ENCODE results near the gene RAP2A. TPM values are rescaled to one million over a fixed set of nuclear protein-coding genes. Genes with fewer than 3 reads are reported as not detected.

RAP2A gene
- total RNA-seq, 2 donors from 2014 or later = 31.0 to 39.4 TPM

DNA sequence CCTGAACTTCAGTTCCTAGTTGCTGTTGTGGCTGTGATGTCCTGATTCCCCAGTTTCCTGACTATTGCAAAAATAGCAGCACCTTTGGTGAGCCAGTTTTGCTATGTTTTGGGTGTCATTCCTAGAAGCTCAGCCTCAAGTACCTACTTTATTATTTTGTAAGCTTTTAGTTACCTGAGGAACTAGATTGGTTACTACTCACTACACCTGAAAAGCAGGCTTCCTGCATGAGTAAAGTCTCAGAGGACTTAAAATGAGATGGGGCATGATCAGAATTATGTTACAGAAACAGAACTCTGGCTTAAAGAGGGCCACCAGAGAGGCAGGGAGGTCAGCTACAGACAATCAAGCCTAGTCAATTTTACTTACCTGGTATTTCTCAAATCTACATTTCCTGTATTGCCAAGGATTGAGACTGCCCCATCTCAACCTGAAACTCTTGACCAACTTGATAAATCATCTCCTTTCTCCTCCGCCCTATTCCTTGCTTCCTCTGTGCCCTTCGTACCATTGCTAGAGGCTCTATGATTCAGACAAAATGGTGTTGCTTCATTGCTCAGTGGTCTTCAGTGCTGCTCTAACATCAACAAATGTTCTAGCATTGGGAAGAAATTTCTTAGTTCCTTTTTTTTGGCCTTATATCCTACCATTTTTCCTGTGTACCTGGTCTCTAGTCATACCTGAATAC is 58.9 kb downstream of the RAP2A start:
- Histone ChIP-seq H3K4me1 (ENCODE audit: control insufficient read depth in 1 of 2, low read depth in 2 of 2) (no peaks in the 10 kb centered on the region), H3K4me3 (no peak overlapping the region), H3K27me3 (replicated peaks; ENCODE audit: insufficient read depth) (no peaks in the 10 kb centered on the region), H3K9me3 (no peaks in the 10 kb centered on the region), H3K27ac (no peak overlapping the region), H3K36me3 (no peaks in the 10 kb centered on the region)
- DNase-seq (ENCODE audit: low spot score) = no peak
- ATAC-seq (ENCODE audit: insufficient number of reproducible peaks, low FRiP score, low read depth) = no peak
- no peak for TF ChIP-seq CTCF (IDR thresholded peaks at IDR 0.05)

- Histone ChIP-seq H3K4me3 (no peak overlapping the region), H3K4me1 (ENCODE audit: control insufficient read depth in 1 of 2, low read depth in 2 of 2) (no peaks in the 10 kb centered on the region), H3K27me3 (replicated peaks; ENCODE audit: insufficient read depth) (no peaks in the 10 kb centered on the region), H3K27ac (no peak overlapping the region), H3K9me3 (no peaks in the 10 kb centered on the region), H3K36me3 (no peaks in the 10 kb centered on the region)
- no peak for TF ChIP-seq CTCF (IDR thresholded peaks at IDR 0.05)
- ATAC-seq (ENCODE audit: insufficient number of reproducible peaks, low FRiP score, low read depth) (no peak), DNase-seq (ENCODE audit: low spot score) (no peak)
Observed at GRCh38 chr13:97493456-97493855, 59.5 kb downstream of the RAP2A start.

DNA sequence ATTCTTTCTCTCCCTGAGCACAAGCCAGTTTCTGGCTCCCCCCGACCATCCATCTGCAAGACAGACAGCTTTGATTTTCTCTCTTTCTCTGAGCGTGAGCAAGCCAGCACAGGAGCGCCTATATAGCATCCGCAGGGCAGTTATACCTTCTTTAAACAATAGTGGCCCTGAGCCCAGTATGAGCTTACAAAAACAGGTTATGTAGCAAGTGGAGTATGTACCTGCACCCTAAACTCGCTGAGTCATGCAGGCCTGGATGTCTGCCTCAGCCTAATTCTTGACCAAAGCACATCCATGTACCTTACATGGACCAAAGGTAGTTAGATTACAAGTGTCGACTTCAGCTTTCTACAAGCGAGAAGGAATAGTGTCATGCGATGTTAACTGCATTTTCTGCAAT is 61.7 kb downstream of the RAP2A start:
- DNase-seq (ENCODE audit: low spot score) (no peak), ATAC-seq (ENCODE audit: insufficient number of reproducible peaks, low FRiP score, low read depth) (no peak)
- H3K27me3 ChIP-seq (replicated peaks; ENCODE audit: insufficient read depth) = no peaks in the 10 kb centered on the region
- no peaks in the 10 kb centered on the region for H3K36me3 ChIP-seq
- H3K9me3 ChIP-seq = no peaks in the 10 kb centered on the region
- H3K4me3 ChIP-seq = no peak overlapping the region
- no peaks in the 10 kb centered on the region for H3K4me1 ChIP-seq (ENCODE audit: control insufficient read depth in 1 of 2, low read depth in 2 of 2)
- no peak overlapping the region for H3K27ac ChIP-seq
- no peak for TF ChIP-seq CTCF (IDR thresholded peaks at IDR 0.05)

GRCh38 chr13:97496511-97496910 is 62.5 kb downstream of the RAP2A start:
- H3K27ac ChIP-seq = no peak overlapping the region
- H3K4me3 ChIP-seq = no peak overlapping the region
- no peaks in the 10 kb centered on the region for H3K4me1 ChIP-seq (ENCODE audit: control insufficient read depth in 1 of 2, low read depth in 2 of 2)
- no peak for DNase-seq (ENCODE audit: low spot score)
- no peak for ATAC-seq (ENCODE audit: insufficient number of reproducible peaks, low FRiP score, low read depth)
- no peaks in the 10 kb centered on the region for H3K36me3 ChIP-seq
- TF ChIP-seq CTCF (IDR thresholded peaks at IDR 0.05) = no peak
- H3K27me3 ChIP-seq (replicated peaks; ENCODE audit: insufficient read depth) = no peaks in the 10 kb centered on the region
- no peaks in the 10 kb centered on the region for H3K9me3 ChIP-seq

DNA sequence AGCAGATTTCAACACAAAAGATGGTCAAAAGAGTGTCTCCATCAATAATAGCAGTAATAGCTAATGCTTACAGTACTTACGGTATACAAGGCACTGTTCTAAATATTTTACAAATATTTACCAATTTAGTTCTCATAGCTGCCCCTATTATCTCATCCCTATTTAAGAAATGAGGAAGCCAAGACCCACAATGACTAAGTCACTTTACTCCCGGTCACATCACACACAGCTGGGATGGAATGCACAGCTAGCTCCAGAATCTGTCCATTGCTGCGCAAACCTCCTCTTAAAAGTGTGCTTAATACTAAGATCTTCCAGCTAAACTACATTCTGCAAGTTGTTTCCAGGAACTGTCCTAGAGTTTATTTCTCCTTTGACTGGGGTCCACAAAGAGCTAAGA is 63.4 kb downstream of the RAP2A start:
- Histone ChIP-seq H3K36me3 (no peaks in the 10 kb centered on the region), H3K27ac (no peak overlapping the region), H3K9me3 (no peaks in the 10 kb centered on the region), H3K4me1 (ENCODE audit: control insufficient read depth in 1 of 2, low read depth in 2 of 2) (peaks cover 0 to 2% of the 10 kb centered on the region in 2 donors), H3K27me3 (replicated peaks; ENCODE audit: insufficient read depth) (no peaks in the 10 kb centered on the region), H3K4me3 (no peak overlapping the region)
- DNase-seq (ENCODE audit: low spot score) (no peak), ATAC-seq (ENCODE audit: insufficient number of reproducible peaks, low FRiP score, low read depth) (no peak)
- no peak for TF ChIP-seq CTCF (IDR thresholded peaks at IDR 0.05)

Data from thoracic aorta (tissue), 2 donors.